NCI-H146 (cell line): ENCODE measurements around the gene SPOCK1.

Experiments used
- DNase-seq: peaks from one replicate; lab custom pipeline; 2025; lab: John Stamatoyannopoulos, UW

SPOCK1 gene

DNA sequence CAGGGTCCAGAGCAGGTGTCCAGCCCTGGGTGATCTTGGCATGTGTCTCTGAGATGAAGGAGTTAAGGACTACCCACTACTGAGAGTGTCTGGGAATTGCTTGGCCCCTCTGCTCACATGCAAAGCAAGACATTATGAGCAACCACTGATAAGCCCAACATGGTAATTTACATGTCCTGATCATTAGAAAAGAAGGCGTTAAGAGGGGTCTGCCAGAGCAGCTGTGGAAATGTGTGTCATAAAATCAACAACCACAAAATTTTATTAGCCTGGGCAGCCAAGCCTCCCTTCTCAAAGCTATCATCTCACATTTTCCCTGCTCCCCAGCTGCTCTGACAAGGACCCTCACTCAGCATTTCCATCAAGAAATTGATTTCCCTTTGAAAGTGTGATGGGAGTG is 351.0 kb downstream of the SPOCK1 start:
- DNase-seq: no peak

DNA sequence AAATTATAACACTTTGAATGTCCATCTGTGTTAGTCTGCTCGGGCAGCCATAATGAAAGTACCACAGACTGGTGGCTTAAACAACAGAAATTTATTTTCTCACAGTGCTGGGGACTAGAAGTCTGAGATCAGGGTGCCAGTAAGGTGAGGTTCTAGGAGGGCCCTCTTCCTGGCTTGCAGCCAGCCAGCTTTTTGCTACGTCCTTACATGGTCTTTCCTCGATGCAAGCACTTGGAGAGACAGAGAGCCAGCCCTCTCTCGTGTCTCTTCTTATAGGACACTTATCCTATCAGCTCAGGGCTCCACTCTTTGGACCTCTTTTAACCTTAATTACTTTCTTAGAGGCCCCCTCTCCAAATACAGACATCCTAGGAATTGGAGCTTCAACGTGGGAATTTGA is 351.8 kb downstream of the SPOCK1 start:
- no peak for DNase-seq

DNA sequence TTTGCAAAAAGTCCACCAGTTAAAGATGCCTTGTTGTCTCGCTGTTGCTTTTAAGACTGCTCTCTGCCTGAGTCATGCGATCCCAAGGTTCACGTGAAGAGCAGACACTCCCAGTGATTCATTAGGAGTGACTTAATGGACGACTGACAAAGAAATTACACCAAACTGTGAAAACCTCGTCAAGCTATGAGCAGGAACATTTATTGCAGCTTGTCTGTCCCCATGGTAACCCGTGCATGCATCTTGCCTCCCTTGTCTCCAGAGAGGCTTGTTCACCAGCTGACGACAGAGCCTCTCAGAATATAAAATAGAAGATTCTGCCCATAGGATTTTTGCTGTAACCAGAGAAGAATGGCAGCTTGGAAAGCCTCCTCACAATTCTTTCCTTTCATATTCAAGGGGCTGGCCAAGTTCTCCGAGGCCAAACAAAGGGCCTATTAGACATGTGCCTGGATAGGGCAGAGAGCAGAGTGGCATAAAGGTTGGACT is 352.7 kb downstream of the SPOCK1 start:
- DNase-seq: no peak

DNA sequence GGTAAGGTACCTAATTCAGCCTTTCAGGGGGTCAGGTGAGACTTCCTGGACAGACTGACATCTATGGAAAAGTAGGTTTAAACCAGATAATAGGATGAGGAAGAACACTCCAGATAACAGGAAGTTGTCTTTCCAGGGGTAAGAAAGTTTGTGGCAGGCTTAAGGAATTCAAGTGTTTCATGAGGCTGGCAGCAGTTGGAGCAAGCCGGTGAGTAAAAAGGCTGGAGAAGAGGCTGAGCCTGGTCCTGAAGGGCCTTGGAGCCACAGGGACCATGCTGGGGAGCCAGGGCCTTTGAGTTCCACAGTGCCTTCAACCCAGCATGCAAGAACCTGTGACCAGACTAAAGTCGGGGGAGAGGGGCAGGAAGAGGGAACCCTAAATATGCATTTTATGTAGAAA is 353.4 kb downstream of the SPOCK1 start:
- no peak for DNase-seq

DNA sequence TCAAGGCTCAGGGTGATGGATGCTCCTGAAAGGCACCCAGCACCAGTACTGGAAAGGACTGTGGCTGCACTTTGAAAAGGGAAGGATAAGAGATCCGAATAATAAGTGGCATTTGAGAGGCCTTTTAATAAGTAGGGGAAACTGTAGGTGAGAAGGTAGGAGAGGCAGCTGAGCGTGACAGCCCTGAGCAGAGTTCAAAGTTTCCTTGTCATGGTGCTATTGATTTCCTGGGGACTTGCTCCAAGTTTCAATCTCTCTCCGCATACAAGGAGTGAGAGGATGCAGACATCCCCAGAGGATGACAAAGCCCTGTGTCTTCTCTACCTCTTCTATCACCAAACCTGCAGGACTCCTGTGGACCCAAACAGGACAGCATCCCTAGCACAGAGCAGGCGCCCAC is 354.5 kb downstream of the SPOCK1 start:
- no peak for DNase-seq

DNA sequence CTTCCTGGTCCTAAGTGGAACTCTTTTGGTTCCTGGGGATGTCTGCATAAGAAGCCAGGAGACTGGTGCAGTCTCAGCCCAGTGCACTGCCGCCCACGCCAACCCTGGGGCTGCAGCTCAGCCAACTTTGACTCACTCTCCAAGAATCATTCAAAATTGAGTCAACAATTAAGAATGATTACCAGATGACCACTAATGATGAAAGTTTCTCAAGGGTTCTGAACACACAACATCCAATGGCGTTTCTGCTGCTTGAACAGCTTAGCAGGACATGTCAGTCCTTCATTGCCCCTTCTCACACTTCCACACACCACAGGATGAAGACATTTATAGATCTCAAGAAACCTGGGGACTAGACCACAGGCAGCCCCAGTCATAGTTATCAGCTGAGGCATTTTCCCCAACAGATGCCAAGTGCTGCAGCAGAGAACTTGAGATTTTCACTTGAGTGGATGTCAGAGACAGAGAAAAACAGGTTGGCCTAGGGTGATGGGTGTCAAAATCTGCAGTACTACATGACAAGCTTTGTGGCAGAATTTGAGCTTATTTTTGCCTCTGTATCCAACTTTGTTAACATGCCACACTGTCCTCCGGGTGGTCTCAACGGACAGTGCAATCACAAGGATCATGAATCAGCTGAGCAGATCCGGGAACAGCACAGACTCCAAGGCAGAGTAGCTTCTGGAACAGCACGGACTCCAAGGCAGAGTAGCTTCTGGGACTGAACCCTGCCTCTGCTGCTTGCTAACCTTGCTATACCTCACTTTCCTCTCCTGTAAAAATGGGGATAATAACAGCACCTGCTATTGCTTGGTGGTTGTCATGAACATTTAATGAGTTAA is 356.1 kb downstream of the SPOCK1 start:
- DNase-seq: no peak

DNA sequence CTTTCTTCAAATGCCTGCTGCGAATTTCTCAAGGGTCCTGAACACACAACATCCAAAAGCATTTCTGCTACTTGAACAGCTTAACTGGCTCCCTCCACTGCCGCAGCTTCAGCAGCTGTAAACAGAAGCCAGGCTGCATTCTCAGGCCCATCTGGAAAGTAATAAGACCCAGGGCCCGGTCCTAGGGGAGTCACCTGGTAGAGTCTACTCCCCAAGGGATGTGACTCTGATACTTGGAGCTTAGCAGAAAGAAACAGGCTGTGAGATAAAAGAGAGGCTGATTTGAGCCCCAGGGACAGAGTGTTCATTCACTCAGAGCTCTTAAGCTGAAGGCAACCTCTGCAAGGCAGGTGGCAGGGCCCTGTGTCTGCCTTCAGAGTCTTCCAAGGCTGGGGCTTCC is 356.8 kb downstream of the SPOCK1 start:
- DNase-seq: no peak

DNA sequence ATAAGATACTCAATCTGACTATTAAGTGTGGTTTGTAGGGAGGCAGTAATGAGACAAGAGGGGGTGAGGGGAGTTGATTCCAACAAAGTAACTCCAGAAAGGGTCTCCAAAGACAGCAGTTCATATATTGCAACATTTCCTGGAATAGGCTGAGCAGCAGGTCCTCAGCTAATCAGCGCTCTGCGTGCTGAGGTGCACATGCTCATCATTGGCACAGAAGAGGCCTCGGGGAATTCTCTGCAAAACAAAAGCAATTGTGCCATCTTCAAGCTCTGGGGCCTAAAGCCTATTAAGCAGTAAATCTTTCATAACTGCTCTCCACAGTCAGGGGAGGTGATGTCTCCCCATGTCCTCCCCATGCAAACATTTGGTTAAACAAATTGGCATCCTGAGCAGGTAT is 357.3 kb downstream of the SPOCK1 start:
- DNase-seq: no peak

DNA sequence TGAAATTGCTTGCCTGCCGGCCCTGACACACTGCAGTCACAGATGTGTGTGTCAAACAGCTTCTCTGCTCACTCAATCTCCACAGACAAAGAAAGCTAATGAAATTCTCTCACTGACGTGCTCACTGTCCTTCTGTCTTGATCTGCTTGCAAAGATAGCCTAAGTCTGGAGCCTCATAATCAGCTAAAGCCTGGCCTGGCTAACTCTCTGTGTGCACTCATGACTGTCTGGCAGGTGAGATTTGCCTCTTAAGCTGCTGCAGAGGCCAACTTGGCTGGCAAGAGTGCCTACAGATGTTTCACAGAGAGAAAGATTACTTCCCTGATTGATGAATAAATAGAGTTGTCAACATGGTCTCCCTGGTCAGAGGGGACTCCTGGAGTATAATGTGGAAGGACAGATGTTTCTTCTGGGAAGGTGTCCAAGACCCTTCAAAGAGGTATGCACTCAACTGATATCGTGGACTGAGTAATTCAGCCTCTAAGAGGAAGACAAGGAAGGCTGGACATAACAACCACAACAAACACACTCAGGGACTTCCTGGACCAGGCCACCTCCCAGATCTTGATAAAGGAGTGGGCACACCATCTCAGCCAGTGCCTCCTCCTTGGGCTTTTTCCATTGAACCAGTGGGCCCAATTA is 362.0 kb downstream of the SPOCK1 start:
- DNase-seq: no peak

DNA sequence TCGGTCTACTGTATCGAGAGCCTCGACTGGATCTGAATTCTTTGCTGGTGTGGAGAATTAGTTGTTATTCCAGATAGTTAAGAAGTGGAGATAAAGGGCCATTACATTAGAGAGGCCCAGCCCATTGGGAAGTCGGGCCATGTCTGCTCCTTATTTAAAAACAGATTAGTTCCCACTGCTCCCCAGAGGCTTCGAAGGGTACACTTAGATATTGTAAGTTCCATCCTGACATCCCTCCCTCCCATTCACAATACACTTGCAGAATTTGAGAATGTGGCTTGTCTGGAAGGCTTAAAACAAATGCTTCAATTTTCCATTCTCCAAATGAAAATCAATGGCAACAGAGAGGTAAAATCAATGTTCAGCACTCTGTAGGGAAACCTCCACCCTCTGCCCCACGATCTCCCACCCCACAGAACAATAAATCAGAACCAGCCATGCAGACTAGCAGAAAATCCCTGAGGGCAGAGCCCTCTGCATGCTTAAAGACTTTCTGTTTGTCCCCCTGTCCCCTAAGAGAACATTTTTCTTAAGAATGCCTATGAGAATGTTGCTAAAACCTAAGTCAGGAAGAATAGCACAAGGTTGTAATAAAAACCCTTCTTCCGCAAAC is 364.1 kb downstream of the SPOCK1 start:
- DNase-seq: no peak

DNA sequence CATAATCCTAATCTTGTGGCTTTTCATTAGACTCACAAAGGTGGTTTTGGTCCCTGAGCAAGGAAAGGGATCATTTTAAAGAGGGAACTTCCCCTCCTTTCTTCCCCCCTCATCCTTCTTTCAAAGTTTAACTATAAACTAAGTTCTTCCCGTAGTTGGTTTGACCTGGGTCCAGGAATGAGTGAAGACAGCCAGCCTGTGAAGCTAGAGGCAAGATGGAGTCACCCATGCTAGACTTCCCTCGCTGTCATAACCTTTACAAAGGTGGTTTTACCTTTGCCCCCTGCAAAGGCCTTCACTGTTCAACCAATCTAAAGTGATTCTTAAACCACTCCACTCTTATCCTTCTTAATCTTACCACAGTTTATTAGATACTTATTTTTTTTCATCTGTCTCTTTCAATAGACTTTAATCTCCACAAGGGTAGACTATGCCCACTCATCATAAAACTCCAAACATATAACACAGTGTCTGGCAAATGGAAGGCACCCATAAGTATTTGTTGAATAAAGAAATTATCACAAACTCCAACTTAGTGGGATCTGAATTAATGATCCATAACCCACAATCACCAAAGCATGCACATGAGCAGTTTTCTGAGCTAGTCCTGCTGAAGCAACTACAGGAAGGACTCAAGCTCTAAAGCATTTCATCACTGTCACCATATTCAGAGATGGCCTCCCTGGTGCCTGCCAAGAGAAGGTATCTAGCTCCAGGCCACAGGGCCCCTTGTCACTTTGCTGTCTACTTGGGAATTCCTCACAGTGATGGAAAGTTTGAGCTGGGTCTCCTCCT is 369.0 kb downstream of the SPOCK1 start:
- no peak for DNase-seq

DNA sequence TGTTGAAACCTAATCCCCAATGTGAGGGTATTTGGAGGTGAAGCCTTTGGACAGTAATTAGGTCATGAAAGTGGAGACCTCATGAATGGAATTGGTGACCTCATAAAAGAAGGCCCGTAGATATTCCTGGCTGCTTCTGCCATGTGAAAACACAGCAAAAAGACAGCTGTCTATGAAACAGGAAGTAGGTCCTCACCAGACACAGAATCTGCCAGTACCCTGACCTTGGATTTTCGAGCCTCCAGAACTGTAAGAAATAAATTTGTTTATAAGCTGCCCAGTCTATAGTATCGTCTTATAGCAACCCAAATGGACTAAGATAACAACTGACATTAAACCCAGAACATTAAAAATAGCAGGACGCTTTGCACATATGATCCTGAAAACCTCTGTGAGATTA is 371.1 kb downstream of the SPOCK1 start:
- DNase-seq: no peak

DNA sequence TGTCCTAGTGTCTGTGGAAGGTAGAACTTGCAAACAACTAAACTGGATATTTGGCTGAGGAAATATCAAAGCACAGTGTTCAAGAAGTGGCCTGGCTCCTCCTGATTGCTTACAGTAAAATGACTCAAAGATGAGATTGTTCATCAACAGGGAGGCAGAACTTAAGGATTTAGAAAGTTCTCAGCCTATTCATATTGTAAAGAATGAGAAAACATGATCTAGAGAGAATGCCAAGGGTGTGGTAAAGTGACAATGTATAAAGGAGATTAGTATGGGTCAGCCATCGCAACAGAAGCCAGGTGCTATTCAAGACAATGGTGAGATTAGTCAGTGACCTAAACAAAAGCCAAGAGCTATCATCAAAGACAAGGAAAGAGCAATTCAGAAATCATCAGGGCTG is 372.3 kb downstream of the SPOCK1 start:
- no peak for DNase-seq

DNA sequence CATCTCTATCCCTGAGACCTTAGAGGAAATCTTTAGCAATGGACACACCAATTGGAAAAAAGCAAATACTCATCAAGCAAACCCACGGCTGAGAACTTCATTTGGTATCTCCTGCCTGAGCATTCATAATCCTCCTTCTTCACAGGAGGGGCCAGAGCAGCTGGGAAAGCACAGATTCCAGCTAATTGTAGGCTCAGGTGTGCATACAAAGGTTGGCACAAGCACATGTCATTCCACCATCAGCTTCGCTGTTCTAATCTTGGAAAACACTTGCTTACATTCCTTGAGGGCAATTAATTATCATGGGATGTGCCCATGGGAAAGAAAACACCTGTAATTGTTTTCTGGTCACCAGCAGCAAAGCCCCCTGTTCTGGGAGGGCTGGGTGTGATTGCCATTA is 376.6 kb downstream of the SPOCK1 start:
- DNase-seq: peak; percentile 54

DNA sequence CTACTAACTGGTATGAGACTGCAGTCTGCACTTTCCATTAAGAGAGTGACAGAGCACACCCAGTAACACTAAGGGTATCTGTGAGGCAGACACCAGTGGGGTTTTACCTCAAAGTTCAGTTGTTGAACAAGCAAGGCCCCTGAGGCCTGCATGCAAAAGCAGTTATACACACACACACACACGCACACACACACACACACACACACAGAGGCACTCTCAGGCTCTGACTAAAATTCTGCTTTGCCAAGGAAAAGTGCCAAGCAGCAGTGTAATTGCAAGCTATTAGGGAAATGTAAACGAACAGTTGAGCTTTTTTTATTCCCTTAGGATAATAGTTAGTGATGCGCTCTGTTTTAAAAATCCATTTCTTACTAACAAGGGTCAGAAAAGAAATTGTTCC is 377.1 kb downstream of the SPOCK1 start:
- DNase-seq: peak; percentile 7

DNA sequence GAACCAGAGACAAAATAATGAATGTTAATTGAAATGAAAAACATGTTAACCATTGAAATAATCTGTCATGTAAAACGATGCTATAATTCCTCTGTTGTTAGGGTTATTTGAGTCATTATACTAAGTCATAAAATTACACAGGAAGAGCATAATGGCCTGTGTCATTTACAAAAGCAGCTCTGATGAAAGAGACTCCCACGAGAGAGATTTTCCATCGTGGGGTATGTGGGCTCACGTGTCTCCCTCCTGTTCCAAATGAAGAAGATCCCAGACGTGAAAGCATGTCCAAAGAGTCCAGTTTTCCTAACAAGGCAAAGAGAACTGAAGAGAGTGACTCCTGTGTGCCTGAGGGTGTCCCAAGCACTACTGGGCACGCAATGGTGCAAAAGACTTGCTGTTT is 379.8 kb downstream of the SPOCK1 start:
- no peak for DNase-seq

DNA sequence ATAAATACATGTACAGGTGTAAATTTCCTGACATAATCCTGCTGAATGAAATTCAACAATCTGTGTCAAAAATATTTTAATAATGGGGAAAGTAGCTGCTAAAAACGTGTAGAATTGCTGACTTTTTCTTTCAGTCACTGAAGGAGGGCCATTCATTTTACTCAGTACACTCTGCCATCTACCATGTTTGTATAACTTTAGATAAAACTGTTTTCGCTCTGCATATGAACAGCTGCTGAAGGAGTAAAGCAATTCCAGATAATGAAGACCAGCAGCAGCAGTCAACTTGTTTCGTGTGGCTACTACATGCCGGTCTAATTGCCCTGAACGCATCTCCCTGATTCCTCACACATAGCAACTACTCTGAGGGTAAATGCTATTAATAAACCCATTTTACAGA is 380.5 kb downstream of the SPOCK1 start:
- DNase-seq: no peak

DNA sequence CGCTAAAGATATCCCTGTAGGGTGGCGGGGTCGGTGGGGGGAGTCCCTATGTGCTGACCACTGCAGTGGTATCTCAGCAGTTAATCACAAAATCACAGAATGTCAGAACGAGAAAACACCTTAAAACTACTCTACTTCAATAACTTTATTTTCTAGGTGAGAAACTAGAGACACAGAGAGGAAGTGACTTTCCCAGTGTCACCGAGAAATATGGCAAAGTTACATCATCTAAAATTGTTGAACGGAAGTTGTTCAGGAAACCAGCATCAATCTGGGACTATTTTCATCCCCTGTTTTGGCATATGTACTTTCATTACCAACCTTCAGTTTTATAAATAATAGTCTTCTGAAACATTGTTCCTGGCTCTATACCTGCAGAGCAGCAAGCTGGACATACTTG is 384.0 kb downstream of the SPOCK1 start:
- no peak for DNase-seq

DNA sequence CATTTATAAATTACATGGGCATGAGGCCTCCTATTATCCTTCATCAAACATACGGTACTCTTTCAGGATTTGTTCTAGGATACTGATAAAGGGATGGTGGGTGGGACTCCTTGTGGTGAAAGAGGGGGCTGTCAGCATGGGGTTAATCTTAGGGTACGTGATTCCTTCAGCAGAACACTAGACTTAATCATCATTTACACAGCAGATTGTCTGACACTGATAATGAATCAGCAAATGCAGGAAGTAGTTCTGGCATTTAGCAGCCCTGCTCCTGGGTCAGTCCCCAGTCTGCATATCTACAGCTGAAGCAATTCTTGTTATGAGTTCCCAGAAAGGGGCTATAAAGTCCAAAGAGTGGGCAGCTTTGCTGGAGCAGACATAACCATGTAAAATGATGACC is 384.6 kb downstream of the SPOCK1 start:
- DNase-seq: no peak

DNA sequence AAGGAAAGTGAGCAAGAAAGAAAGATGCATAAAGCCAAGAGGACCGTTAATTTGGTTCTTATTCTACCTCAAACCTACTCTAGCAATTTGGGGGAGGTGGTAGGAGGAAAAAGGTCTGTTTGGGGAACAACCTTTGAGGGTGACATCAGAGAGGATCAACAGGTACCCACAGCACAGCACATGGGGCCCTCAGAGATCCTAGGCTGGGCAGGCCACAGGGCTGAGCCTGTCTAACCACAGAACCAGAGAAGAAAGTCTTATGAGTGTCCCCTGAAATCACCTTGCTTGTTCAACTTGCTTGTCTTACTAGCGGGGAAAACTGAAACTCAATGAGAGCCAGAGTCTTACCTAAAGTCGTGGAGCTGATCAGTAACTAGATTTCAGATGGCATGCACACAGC is 385.2 kb downstream of the SPOCK1 start:
- DNase-seq: no peak

DNA sequence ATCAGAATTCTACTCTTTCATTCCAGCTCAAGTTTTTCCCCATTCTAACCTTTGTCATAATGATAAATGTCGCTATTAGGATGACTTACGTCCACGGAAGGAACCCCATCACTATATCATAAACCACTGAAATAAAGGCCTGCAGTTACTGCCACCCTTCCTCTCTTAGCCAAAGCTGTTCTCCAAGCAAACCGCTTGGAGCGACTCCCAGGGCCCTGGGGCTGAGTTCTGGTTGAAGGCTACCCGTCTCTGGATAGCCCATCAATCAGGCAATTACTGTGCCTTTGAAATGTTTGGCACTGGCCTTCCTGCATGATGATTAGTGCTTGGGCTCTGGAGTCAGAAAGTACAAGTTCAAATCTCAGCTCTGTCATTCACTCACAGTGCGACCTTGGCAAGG is 386.0 kb downstream of the SPOCK1 start:
- DNase-seq: no peak

DNA sequence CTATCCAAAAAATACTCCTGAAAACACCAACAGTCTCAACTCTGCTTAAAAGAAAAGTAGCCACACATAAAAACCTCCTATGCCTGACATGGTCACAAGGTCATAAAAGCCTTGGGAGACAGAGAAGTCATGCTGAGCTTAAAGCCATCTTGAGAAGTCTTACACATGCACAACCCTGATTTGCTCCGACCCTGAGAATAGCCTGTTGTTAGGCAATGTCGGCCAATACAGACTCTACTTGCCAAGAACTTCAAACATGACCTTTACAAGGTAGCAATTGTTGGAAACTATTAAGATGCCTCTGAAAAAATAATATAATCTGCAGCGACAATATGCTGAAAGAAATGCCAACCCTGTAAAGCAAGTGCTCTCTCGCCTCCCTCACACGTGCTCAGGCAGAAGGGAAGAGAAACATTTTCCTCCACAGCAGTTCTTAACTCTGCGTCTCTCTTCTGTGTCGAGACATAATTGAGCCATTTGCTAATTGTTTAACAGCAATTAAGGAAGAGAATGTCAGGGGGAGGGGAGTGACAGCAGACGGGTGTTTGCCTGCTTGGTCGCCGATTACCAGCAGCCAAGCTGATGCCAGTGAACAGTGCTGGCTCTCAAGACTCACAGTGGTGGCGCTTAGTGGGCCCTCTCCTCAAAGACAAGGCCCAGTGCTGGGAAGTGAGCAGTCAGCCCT is 393.6 kb downstream of the SPOCK1 start:
- DNase-seq: no peak
